Pancreas (tissue), 10 donors: ENCODE measurements around the gene MTA2. TPM values are rescaled to one million over a fixed set of nuclear protein-coding genes. Genes with fewer than 3 reads are reported as not detected.
"Not testable (repeated sequence)": the region's sequence is repeated elsewhere in the genome, so short reads cannot be mapped to it uniquely, and the experiment has no call there.

Experiments used
- ATAC-seq, 4 donors: fragments of 200-7000 bp; cut with Tn5 transposase; one replicate each; pipeline versions ENCODE4 v1.8.0 to v1.9.1; 2020; ENCODE audit warnings: mild to moderate bottlenecking in 4 of 4, moderate library complexity in 4 of 4
- DNase-seq, 6 donors: peaks; one replicate each; pipeline ENCODE4 v3.0.0-alpha.2; 2020
- FAIRE-seq: peaks from 2 replicates; lab custom pipeline; 2012; peaks lifted over from hg19 to GRCh38; lab: Jason Lieb, UNC
- H3K27ac ChIP-seq, 4 donors: fragments of 200-600 bp; sonication (generic); 1 replicate in 3 of 4; 2 replicates in 1 of 4; pipeline versions ENCODE4 v1.5.0 to v1.8.0; 2020
- H3K27me3 ChIP-seq, 4 donors: fragments of 200-600 bp; one replicate each; pipeline ENCODE4 v1.8.0; 2021
- H3K36me3 ChIP-seq, 3 donors: fragments of 200-600 bp; sonication (generic) in 1 of 3; one replicate each; pipeline versions ENCODE4 v1.5.0 to v1.8.0; 2020 to 2021
- H3K4me1 ChIP-seq, 3 donors: fragments of 200-600 bp; one replicate each; pipeline ENCODE4 v1.8.0; 2021
- H3K4me3 ChIP-seq, 4 donors: fragments of 200-600 bp; sonication (generic) in 2 of 4; one replicate each; pipeline versions ENCODE4 v1.5.0 to v1.8.0; 2020 to 2021
- H3K9me3 ChIP-seq, 4 donors: fragments of 200-600 bp; one replicate each; pipeline ENCODE4 v1.8.0; 2021
- CTCF ChIP-seq, 4 donors: fragments of 200-600 bp; sonication (generic) in 3 of 4; IDR thresholded peaks; one replicate each; pipeline versions ENCODE4 v1.5.0 to v1.8.0; 2021; ENCODE audit warnings: antibody characterized with exemption in 4 of 4
- WGBS, 2 donors: extraction: QIAGEN DNeasy Blood & Tissue Kit; methylation state at CpG; one replicate each; pipeline ENCODE4 v1.1.7; 2013; 5-methylcytosine and 5-hydroxymethylcytosine counted together
- intact Hi-C, 3 donors: fragments of 100-400 bp; cut with DNase I; formaldehyde crosslinking; loops; one replicate each; pipeline versions ENCODE4 v1.11.1 to v1.14.2; 2022
- polyA plus RNA-seq, 2 donors: library from polyadenylated mRNA; stranded (reverse); fragments of 200-250 nt; gene quantifications; one replicate each; pipeline ENCODE4 v1.2.3, GENCODE V29; 2013
- total RNA-seq, 6 donors: library from RNA; stranded (reverse); fragmentation: NEBNext Ultra II Directional in 4 of 6; extraction: Animal tissue kit (Norgen Biotek cat#: 25700) in 4 of 6; gene quantifications; one replicate each; pipeline versions ENCODE4 v1.2.1 to v1.2.4, GENCODE V29; 2021 to 2023
- donor health status: healthy with polysubstance abuse.
- donor health status: DM: no; HTN: no; CAD: no; lungs with moderate emphysema.
- donor health status: DM: no; HTN: no; CAD: no.
- donor health status: control.
- donor health status: control.
- donor health status: Bipolar disorder and iron deficiency.
- donor health status: DM: yes; HTN: yes; CAD: no.
- donor health status: DM: no; HTN: no; CAD: no.
- donor health status: DM: no; HTN: no; CAD: no.
- donor health status: DM: yes; HTN: yes; CAD: no.

Gene MTA2
- total and polyA plus RNA-seq, 8 donors: 14.7 to 42.3 (median 24.4) TPM

GRCh38 chr11:62569611-62570010, 32.1 kb downstream of the MTA2 start:
- intact Hi-C loops: no loop called here
- Histone ChIP-seq H3K27me3 (no peaks in the 10 kb centered on the region), H3K4me1 (peaks cover 6 to 13% (median 8%) of the 10 kb centered on the region in 3 donors), H3K27ac (no peak overlapping the region), H3K9me3 (no peaks in the 10 kb centered on the region), H3K4me3 (no peak overlapping the region), H3K36me3 (peaks cover 7 to 52% (median 20%) of the 10 kb centered on the region in 3 donors)
- ATAC-seq (no peak), FAIRE-seq (no peak), DNase-seq (no peak)
- TF ChIP-seq CTCF (IDR thresholded peaks at IDR 0.05): no peak
- 80 to 81% methylated on average over 1 of the region's 1 CpG for WGBS, 2 donors

- Histone ChIP-seq H3K4me3 (no peak overlapping the region), H3K4me1 (peaks cover under 1 to 7% (median 3%) of the 10 kb centered on the region in 3 donors), H3K36me3 (peaks cover 7 to 67% (median 27%) of the 10 kb centered on the region in 3 donors), H3K9me3 (no peaks in the 10 kb centered on the region), H3K27me3 (no peaks in the 10 kb centered on the region), H3K27ac (no peak overlapping the region)
- no peak for TF ChIP-seq CTCF (IDR thresholded peaks at IDR 0.05)
- DNase-seq: peak in 1 of 6 donors; percentile 26
- ATAC-seq: no peak
- intact Hi-C loops: no loop called here
- 77 to 84% methylated on average over 8 of the region's 8 CpGs for WGBS, 2 donors
- FAIRE-seq: no peak
Observed at GRCh38 chr11:62567018-62567633, 34.5 kb downstream of the MTA2 start.

- ATAC-seq (no peak), FAIRE-seq (no peak), DNase-seq (no peak)
- Histone ChIP-seq H3K4me1 (no peaks in the 10 kb centered on the region), H3K4me3 (no peak overlapping the region), H3K9me3 (no peaks in the 10 kb centered on the region), H3K27ac (no peak overlapping the region), H3K27me3 (no peaks in the 10 kb centered on the region), H3K36me3 (peaks cover 7 to 60% (median 29%) of the 10 kb centered on the region in 3 donors)
- TF ChIP-seq CTCF (IDR thresholded peaks at IDR 0.05): no peak
- 88 to 92% methylated on average over 8 of the region's 8 CpGs for WGBS, 2 donors
- intact Hi-C loops: no loop called here
Observed at GRCh38 chr11:62566247-62566646, 35.4 kb downstream of the MTA2 start.

DNA sequence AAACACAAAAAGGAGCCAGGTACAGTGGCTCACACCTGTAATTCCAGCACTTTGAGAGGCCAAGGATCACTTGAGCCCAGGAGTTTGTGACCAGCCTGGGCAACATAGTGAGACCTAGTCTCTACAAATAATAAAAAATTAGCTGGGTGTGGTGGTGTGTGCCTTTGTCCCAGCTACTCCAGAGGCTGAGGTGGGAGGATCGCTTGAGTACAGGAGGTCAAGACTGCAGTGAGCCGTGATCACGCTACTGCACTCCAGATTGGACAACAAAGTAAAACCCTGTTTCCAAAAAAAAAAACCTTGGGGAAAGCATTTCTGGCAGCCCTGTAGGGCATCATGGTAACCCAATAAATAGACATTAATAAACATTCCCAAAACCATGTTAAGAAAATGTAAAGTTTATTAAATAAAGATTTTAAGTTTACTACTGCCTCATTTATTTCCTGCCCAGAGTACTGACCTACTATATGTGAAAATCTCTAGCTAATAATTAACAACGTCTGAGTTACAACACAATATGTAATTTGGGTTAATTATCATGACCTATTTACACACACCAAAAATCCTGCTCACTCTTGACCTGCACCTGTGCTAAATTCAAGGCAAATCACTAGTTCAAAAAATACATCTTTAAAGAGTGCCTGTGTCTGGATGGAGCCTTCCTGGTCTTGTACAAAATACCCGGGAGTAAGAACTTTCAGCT, 36.4 kb downstream of the MTA2 start:
- Histone ChIP-seq H3K27ac (no peak overlapping the region), H3K4me1 (peaks cover 0 to 4% (median 3%) of the 10 kb centered on the region in 3 donors), H3K27me3 (no peaks in the 10 kb centered on the region), H3K4me3 (no peak overlapping the region), H3K9me3 (no peaks in the 10 kb centered on the region), H3K36me3 (peaks cover 7 to 51% (median 29%) of the 10 kb centered on the region in 3 donors)
- ATAC-seq (no peak), FAIRE-seq (no peak), DNase-seq (no peak)
- 62 to 69% methylated on average over 5 of the region's 5 CpGs for WGBS, 2 donors
- no peak for TF ChIP-seq CTCF (IDR thresholded peaks at IDR 0.05)
- intact Hi-C loops: no loop called here

GRCh38 chr11:62561677-62562230, 39.9 kb downstream of the MTA2 start:
- H3K27ac ChIP-seq, ATAC-seq: not testable (repeated sequence)
- intact Hi-C loops: loop anchor here in 1 of 3 donors (5.0 kb wide), 1 partner anchor 139 kb away; no protein-coding TSS in a partner anchor

More at GRCh38 chr11:62561677-62562230, 39.9 kb downstream of the MTA2 start:
- peaks cover 0 to 47% (median 29%) of the 10 kb centered on the region in 3 donors for H3K36me3 ChIP-seq
- not testable (repeated sequence) for DNase-seq, H3K4me3 ChIP-seq, FAIRE-seq, H3K4me1 ChIP-seq, H3K9me3 ChIP-seq, H3K27me3 ChIP-seq
- WGBS, 2 donors: 52 to 68% methylated on average over 3 of the region's 3 CpGs
